Astrocyte (in vitro differentiated cells and primary cell): ENCODE data around the gene RAPGEF4. TPM values are rescaled to one million over a fixed set of nuclear protein-coding genes. Genes with fewer than 3 reads are reported as not detected.

Experiments used
- DNase-seq: peaks from one replicate; pipeline ENCODE4 v3.0.0-alpha.2; 2010; ENCODE audit warnings: low read depth
- FAIRE-seq: peaks from 2 replicates; lab custom pipeline; 2011; peaks lifted over from hg19 to GRCh38; lab: Jason Lieb, UNC
- H2AFZ ChIP-seq: 2 replicates; pipeline ENCODE4 v1.6.0; 2012; ENCODE audit warnings: low read depth, low read length, inconsistent platforms
- H3K27ac ChIP-seq: 2 replicates; pipeline ENCODE4 v1.5.1; 2011; ENCODE audit warnings: low read depth, low read length, inconsistent platforms
- H3K27me3 ChIP-seq: 2 replicates; pipeline ENCODE4 v1.6.0; 2011; ENCODE audit warnings: low read length, inconsistent platforms; ENCODE audit not compliant: insufficient read depth
- H3K36me3 ChIP-seq: 2 replicates; pipeline ENCODE4 v1.5.1; 2011; ENCODE audit warnings: low read length, inconsistent platforms; ENCODE audit not compliant: insufficient read depth
- H3K4me1 ChIP-seq: 2 replicates; pipeline ENCODE4 v1.5.1; 2011; ENCODE audit warnings: low read length, inconsistent platforms; ENCODE audit not compliant: insufficient read depth
- H3K4me2 ChIP-seq: 2 replicates; pipeline ENCODE4 v1.6.0; 2012; ENCODE audit warnings: low read length, inconsistent platforms
- H3K4me3 ChIP-seq: 2 replicates; pipeline ENCODE4 v1.5.1; 2011; ENCODE audit warnings: low read depth, mild to moderate bottlenecking, low read length, inconsistent platforms; ENCODE audit not compliant: insufficient read depth
- H3K79me2 ChIP-seq: 2 replicates; pipeline ENCODE4 v1.6.0; 2012; ENCODE audit warnings: mild to moderate bottlenecking, low read length, inconsistent platforms; ENCODE audit not compliant: insufficient read depth
- H3K9ac ChIP-seq: 2 replicates; pipeline ENCODE4 v1.6.0; 2012; ENCODE audit warnings: mild to moderate bottlenecking, low read length, inconsistent platforms
- H3K9me3 ChIP-seq: 2 replicates; pipeline ENCODE4 v1.5.1; 2012; ENCODE audit warnings: low read depth, mild to moderate bottlenecking, low read length, inconsistent platforms; ENCODE audit not compliant: insufficient read depth
- H4K20me1 ChIP-seq: 2 replicates; pipeline ENCODE4 v1.6.0; 2012; ENCODE audit warnings: low read length, inconsistent platforms; ENCODE audit not compliant: insufficient read depth
- H3K27ac Mint-ChIP-seq: one replicate; pipeline ENCODE4 v1.8.0; 2021; ENCODE audit warnings: mild to moderate bottlenecking, mixed read lengths; ENCODE audit not compliant: unreplicated experiment
- H3K27me3 Mint-ChIP-seq: one replicate; pipeline ENCODE4 v1.8.0; 2021; ENCODE audit warnings: low read depth, mixed read lengths; ENCODE audit not compliant: unreplicated experiment
- H3K36me3 Mint-ChIP-seq: one replicate; pipeline ENCODE4 v1.8.0; 2021; ENCODE audit warnings: low read depth, mixed read lengths; ENCODE audit not compliant: unreplicated experiment
- H3K4me1 Mint-ChIP-seq: one replicate; pipeline ENCODE4 v1.8.0; 2021; ENCODE audit warnings: low read depth, mixed read lengths; ENCODE audit not compliant: unreplicated experiment
- H3K4me3 Mint-ChIP-seq: one replicate; pipeline ENCODE4 v1.8.0; 2021; ENCODE audit warnings: mild to moderate bottlenecking, moderate library complexity, mixed read lengths; ENCODE audit not compliant: unreplicated experiment
- H3K9me3 Mint-ChIP-seq: one replicate; pipeline ENCODE4 v1.8.0; 2021; ENCODE audit warnings: mild to moderate bottlenecking, mixed read lengths; ENCODE audit not compliant: unreplicated experiment
- EZH2 ChIP-seq: IDR thresholded peaks from 2 replicates; pipeline ENCODE4 v1.6.1; 2012; ENCODE audit warnings: mild to moderate bottlenecking, low read length, inconsistent platforms; ENCODE audit not compliant: insufficient read depth
- total RNA-seq: library from RNA; stranded (reverse); gene quantifications from 2 replicates; pipeline ENCODE4 v1.2.1, GENCODE V29; 2021
- TF ChIP-seq, protein P1 (sequence below): IDR thresholded peaks from 2 replicates; pipeline ENCODE4 v1.5.1; 2011; ENCODE audit warnings: low read depth, mild to moderate bottlenecking, inconsistent platforms, low read length, moderate library complexity; ENCODE audit not compliant: insufficient read depth

The RAPGEF4 gene
- total RNA-seq, 1 donor from 2014 or later: 1.1 TPM

DNA sequence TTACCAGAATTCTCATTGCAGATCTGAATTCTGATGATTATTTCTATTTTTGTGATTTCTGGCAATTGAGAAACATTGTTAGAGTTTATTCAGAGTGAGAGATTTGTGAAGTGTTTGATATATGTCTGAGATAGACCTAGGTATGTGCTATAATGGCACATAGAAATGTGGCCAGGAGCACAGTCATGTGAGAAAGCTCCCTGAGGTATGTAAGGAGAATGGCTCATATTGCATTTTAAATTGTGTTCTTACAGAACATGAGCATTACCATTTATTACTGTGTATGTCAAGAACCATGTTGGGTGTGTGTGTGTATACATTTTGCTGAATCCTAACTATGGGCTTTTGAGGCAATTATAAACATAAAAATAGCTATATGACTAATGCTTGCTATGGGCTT is 101.2 kb downstream of the RAPGEF4 start:
- Histone ChIP-seq H3K27ac (no peak overlapping the region), H4K20me1 (no peaks in the 10 kb centered on the region), H3K4me2 (peak overlapping the region; percentile 48), H3K4me1 (peaks cover 8% of the 10 kb centered on the region), H2AFZ (no peak overlapping the region), H3K9me3 (no peaks in the 10 kb centered on the region), H3K27me3 (no peaks in the 10 kb centered on the region), H3K4me3 (no peak overlapping the region), H3K36me3 (no peaks in the 10 kb centered on the region), H3K79me2 (no peaks in the 10 kb centered on the region), H3K9ac (no peak overlapping the region)
- Mint-ChIP-seq H3K27me3 (no peaks in the 10 kb centered on the region), H3K27ac (peak overlapping the region; percentile 14), H3K36me3 (no peaks in the 10 kb centered on the region), H3K9me3 (no peaks in the 10 kb centered on the region), H3K4me3 (no peak overlapping the region), H3K4me1 (peaks cover 10% of the 10 kb centered on the region)
- no peak for FAIRE-seq
- DNase-seq: no peak
- no peak for TF ChIP-seq EZH2
- TF ChIP-seq, protein P1, sequence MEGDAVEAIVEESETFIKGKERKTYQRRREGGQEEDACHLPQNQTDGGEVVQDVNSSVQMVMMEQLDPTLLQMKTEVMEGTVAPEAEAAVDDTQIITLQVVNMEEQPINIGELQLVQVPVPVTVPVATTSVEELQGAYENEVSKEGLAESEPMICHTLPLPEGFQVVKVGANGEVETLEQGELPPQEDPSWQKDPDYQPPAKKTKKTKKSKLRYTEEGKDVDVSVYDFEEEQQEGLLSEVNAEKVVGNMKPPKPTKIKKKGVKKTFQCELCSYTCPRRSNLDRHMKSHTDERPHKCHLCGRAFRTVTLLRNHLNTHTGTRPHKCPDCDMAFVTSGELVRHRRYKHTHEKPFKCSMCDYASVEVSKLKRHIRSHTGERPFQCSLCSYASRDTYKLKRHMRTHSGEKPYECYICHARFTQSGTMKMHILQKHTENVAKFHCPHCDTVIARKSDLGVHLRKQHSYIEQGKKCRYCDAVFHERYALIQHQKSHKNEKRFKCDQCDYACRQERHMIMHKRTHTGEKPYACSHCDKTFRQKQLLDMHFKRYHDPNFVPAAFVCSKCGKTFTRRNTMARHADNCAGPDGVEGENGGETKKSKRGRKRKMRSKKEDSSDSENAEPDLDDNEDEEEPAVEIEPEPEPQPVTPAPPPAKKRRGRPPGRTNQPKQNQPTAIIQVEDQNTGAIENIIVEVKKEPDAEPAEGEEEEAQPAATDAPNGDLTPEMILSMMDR: no peak

DNA sequence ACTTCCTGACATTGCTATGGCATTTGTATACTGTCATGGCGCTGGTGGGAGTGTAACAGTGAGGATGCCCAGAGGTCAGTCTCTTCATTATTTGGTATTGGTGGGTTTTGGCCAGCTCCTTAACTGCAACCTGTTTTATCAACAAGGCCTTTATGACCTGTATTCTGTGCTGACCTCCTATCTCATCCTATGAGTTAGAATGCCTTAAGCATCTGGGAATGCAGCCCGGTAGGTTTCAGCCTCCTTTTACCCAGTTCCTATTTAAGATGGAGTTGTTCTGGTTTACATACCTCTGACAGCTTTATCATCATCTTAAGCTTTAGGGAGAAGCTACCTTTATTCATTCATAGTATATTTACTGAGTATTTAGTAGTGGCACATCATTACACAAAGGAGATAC is 103.8 kb downstream of the RAPGEF4 start:
- no peak for DNase-seq
- H3K4me1 ChIP-seq: peaks cover 8% of the 10 kb centered on the region
- no peak overlapping the region for H3K4me3 Mint-ChIP-seq
- no peak overlapping the region for H3K4me2 ChIP-seq
- no peak overlapping the region for H3K4me3 ChIP-seq
- H3K36me3 ChIP-seq: no peaks in the 10 kb centered on the region
- H3K9ac ChIP-seq: no peak overlapping the region
- no peak overlapping the region for H2AFZ ChIP-seq
- H3K4me1 Mint-ChIP-seq: peaks cover 10% of the 10 kb centered on the region
- H3K27ac Mint-ChIP-seq: no peak overlapping the region
- no peaks in the 10 kb centered on the region for H4K20me1 ChIP-seq
- no peaks in the 10 kb centered on the region for H3K36me3 Mint-ChIP-seq
- H3K27me3 ChIP-seq: no peaks in the 10 kb centered on the region
- H3K27me3 Mint-ChIP-seq: no peaks in the 10 kb centered on the region
- no peaks in the 10 kb centered on the region for H3K79me2 ChIP-seq
- TF ChIP-seq, protein P1: no peak
- no peak for TF ChIP-seq EZH2
- no peaks in the 10 kb centered on the region for H3K9me3 Mint-ChIP-seq
- no peak for FAIRE-seq
- H3K27ac ChIP-seq: no peak overlapping the region
- H3K9me3 ChIP-seq: no peaks in the 10 kb centered on the region

- Mint-ChIP-seq H3K27ac (no peak overlapping the region), H3K36me3 (no peaks in the 10 kb centered on the region), H3K9me3 (no peaks in the 10 kb centered on the region), H3K4me3 (no peak overlapping the region), H3K4me1 (no peaks in the 10 kb centered on the region), H3K27me3 (no peaks in the 10 kb centered on the region)
- H3K4me1 ChIP-seq: no peaks in the 10 kb centered on the region
- H3K27me3 ChIP-seq: no peaks in the 10 kb centered on the region
- H3K4me2 ChIP-seq: no peak overlapping the region
- H3K4me3 ChIP-seq: no peak overlapping the region
- DNase-seq (no peak), FAIRE-seq (no peak)
- H3K27ac ChIP-seq: no peak overlapping the region
- no peaks in the 10 kb centered on the region for H3K79me2 ChIP-seq
- no peak overlapping the region for H2AFZ ChIP-seq
- no peak overlapping the region for H3K9ac ChIP-seq
- no peaks in the 10 kb centered on the region for H4K20me1 ChIP-seq
- TF ChIP-seq EZH2: no peak
- TF ChIP-seq, protein P1: no peak
- H3K36me3 ChIP-seq: no peaks in the 10 kb centered on the region
- no peaks in the 10 kb centered on the region for H3K9me3 ChIP-seq
Measured at GRCh38 chr2:172842511-172843265, 107.0 kb downstream of the RAPGEF4 start.
